HG03064 (cell line): ENCODE results near the gene TMX1.

Experiments
- ATAC-seq: cut with Tn5 transposase; IDR thresholded peaks from one replicate; pipeline ENCODE4 v1.9.1; 2021; ENCODE audit warnings: low read depth; ENCODE audit not compliant: unreplicated experiment

TMX1 gene

GRCh38 chr14:51291016-51291415, 51.0 kb downstream of the TMX1 start:
- no peak for ATAC-seq

GRCh38 chr14:51293149-51293911, 53.3 kb downstream of the TMX1 start:
- ATAC-seq, result no peak

- no peak for ATAC-seq
These were observed 53.9 kb downstream of the TMX1 start for GRCh38 chr14:51293912-51294389.

GRCh38 chr14:51294951-51295525, 55.0 kb downstream of the TMX1 start:
- no peak for ATAC-seq

- ATAC-seq, result no peak
These were observed 55.7 kb downstream of the TMX1 start for GRCh38 chr14:51295646-51296263.

- no peak for ATAC-seq
These were observed 57.0 kb downstream of the TMX1 start for GRCh38 chr14:51297066-51297465.

- ATAC-seq, result no peak
These were observed 58.8 kb downstream of the TMX1 start for GRCh38 chr14:51298895-51299294.

- ATAC-seq, result no peak
These were observed 62.4 kb downstream of the TMX1 start for GRCh38 chr14:51302295-51303030.

GRCh38 chr14:51304438-51304837, 64.4 kb downstream of the TMX1 start:
- ATAC-seq, result no peak

- no peak for ATAC-seq
These were observed 64.9 kb downstream of the TMX1 start for GRCh38 chr14:51304941-51305340.

GRCh38 chr14:51305751-51306150, 65.7 kb downstream of the TMX1 start:
- ATAC-seq, result no peak
